Measurements from ENCODE around the gene CPNE6.

CPNE6 gene

DNA sequence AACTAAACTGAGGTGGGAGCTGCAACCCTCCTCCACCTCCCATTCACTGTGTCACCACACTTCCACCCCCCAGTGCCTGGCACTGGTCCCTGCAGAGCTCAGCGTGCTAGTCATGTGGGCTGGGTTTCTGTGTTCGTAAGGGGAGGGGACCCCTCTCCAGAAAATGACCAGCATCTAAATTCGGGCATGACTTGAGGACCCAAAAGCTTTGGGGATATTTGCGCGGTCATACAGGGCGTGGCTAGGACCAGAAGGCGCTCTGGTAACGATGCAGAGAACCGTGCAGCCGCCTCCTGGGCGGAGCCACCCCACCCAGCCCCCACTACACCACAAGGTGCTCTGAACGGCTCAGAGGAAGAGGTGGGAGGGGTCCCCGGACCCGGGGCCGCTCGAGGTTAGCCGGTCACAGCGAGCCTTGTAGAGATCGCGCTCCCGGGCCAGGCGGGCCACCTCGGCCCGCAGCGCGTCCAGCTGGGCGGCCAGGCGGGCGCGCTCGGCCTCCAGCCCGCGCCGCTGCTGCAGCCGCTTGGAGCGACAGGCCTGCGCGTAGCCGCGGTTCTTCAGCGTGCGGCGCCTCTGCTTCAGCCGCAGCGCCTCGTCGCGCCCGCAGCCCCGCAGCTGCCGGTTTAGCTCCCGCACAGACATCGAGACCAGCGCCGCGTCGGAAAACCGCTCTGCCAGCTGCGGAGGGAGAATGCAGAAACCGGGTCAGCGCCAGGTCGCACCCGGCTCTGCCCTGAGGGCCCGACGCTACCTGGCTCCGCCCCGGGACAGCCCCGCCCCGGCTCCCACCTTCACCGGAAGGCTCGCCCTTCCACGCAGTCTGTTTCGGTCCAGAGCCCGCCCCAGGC lies 9.8 kb downstream of the CPNE6 start:
- TF ChIP-seq ZNF274 (IDR thresholded peaks at IDR 0.05; ENCODE audit: low read depth, low read length) = no peak
- H3K4me3 ChIP-seq (ENCODE audit: low read length) = peak overlapping the region; percentile 68; the same call in 1 of the 2 replicates

DNA sequence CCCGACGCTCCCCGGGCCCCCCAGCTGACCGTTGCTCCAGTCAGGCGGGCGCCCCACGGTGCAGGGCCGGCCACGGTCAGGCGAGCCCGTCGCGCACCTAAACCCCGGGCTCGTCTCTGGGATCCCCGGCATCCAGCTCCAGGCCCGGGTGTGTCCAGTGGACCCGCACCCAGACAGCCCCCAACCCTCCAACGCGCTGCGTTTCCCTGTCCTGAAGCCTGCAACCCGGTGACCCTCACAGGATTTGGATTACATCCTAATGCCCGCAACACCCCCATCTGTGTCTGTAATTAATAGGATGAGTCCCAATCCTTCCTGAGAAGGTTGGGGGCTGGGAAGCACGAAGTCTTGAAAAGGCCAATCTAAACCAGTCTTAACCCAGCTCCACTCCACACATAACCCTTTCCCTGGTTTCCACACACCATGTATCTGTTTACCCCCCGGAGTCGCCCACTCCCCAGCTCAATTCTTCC lies 10.4 kb downstream of the CPNE6 start:
- H3K4me3 ChIP-seq (ENCODE audit: low read length) = no peak overlapping the region; the same call in 1 of the 2 replicates
- TF ChIP-seq ZNF274 (IDR thresholded peaks at IDR 0.05; ENCODE audit: low read depth, low read length) = no peak

DNA sequence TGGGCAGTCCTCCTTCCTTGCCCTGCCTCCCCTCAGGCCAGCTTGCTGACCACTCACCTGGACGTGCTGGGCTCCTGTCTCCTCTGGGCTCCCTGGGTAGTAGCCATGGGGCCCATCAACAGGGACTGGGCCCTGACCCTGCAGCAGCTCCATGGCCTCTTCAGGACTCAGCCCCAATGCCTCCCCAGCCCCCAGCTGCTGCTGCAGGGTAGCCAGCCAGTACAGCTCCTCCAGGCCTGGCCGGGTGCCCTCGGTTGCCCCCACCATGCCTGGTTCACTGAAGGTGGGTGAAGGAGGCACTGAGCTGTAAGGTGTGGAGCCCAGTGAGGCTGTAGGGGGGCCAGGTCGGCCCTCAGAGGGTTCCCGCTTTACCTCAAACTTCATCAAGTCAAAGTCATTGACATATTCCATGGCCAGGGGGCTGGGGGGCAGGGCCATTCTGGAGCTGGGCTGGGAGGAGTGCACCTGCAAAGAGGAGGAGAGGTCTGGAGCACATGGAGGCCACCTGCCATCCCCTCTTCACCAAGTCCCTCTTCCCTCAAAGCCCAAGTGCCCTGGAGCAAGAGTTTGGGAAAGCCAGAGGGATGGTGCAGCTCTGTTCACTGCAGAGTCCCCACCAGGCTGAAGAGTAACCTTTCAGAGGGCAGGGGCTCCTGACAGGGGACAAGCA lies 11.2 kb downstream of the CPNE6 start:
- no peak for TF ChIP-seq ZNF274 (IDR thresholded peaks at IDR 0.05; ENCODE audit: low read depth, low read length)
- H3K4me3 ChIP-seq (ENCODE audit: low read length) = no peak overlapping the region

DNA sequence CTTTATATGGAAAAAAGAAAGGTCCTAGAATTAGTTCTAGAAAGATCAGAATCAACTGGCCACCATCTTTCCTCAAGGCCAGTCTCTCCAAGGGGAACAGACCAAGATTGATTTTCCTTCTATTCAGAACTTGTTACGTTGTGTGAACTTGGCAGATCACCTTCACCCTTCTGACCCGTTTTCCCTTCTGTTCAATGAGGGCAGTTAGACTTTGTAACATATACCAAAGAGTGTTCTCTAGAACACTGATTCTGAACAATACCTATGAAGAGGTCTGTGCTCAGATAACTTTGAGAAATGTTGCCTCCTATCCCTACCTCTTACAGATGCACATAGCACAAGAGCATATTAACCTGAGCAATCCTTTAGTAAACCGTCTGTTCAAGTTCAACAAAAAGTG lies 12.1 kb downstream of the CPNE6 start:
- no peak for TF ChIP-seq ZNF274 (IDR thresholded peaks at IDR 0.05; ENCODE audit: low read depth, low read length)
- H3K4me3 ChIP-seq (ENCODE audit: low read length) = no peak overlapping the region

DNA sequence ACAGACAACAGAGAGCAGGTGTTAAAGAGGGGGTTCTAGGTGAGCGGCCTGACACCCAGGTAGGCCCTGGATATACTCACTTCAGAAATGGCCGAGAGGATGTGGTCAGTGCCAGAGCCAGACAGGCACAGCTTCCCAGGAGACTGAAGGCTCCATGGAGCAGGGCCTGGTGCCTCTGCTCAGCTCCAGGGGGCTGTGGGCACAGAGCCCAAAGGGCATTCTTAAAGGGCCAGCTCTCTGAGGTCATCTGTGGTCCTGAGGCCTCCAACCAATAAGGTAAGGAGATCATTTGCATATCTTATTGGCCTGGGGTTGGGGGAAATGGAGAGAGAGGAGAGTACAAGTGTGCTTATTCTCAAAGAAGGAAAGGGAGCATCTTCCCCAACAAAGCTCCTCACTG lies 13.1 kb downstream of the CPNE6 start:
- no peak overlapping the region for H3K4me3 ChIP-seq (ENCODE audit: low read length)
- no peak for TF ChIP-seq ZNF274 (IDR thresholded peaks at IDR 0.05; ENCODE audit: low read depth, low read length)

DNA sequence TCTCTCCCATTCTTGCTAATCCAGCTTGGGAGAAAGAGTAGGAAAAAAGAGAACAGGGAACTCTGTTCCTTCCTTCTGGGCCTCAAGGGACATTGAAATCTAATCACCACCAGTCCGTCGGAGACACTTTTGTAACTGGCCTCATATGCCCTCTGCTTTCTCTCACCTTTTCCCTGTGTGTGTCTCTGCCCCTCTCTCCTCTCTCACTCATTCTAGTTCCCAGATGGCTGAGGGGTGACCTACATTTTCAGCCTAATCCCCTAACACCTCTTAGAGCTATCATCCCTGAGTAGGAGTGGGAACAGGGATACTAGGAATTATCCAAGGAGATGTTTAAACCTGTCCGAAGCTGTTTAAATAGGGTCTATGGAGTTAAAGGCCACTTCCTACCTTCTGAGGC lies 13.9 kb downstream of the CPNE6 start:
- no peak overlapping the region for H3K4me3 ChIP-seq (ENCODE audit: low read length)
- TF ChIP-seq ZNF274 (IDR thresholded peaks at IDR 0.05; ENCODE audit: low read depth, low read length) = no peak

- TF ChIP-seq ZNF274 (IDR thresholded peaks at IDR 0.05; ENCODE audit: low read depth, low read length) = no peak
Observed at GRCh38 chr14:24086193-24086955, 15.0 kb downstream of the CPNE6 start.

DNA sequence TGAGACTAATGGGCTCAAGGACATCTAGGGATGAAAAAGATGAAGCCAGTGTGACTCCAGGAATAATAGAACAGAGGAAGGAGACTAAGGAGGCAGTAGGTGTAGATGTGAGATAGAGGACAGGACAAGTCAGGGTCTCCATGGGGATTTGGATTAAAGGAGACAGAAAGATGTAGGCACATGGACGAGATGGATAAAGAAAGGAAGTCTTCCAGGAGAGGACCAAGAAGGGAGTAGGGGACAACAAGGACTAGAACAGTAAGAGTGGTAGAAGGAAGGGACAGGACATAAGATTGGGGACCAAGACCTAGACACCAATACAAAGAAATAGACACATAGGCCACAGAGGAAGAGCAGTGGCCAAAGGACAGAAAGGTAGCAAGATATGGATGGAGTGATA lies 15.6 kb downstream of the CPNE6 start:
- no peak for TF ChIP-seq ZNF274 (IDR thresholded peaks at IDR 0.05; ENCODE audit: low read depth, low read length)
- H3K4me3 ChIP-seq (ENCODE audit: low read length) = no peak overlapping the region

More at GRCh38 chr14:24086193-24086955, 15.0 kb downstream of the CPNE6 start:
- no peak overlapping the region for H3K4me3 ChIP-seq (ENCODE audit: low read length)

DNA sequence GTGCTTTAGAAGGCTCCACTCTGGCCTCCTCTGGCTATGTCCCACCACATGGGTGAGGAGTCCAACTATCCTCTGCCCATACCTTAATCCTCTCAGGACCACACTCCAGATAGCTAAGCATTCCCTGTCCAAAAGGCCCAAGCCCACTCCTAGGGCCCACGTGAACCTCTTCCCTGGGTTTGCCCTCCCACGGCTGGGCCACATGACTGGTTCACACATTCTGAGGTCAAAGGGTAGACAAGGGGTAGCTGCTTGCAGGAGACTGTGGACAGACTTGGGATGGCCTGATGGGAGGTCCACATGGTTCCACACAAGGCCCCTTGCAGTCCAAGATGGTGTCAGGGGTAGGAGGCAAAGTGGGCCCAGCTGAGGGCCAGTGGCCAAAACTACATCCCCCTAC lies 16.7 kb downstream of the CPNE6 start:
- no peak overlapping the region for H3K4me3 ChIP-seq (ENCODE audit: low read length)
- no peak for TF ChIP-seq ZNF274 (IDR thresholded peaks at IDR 0.05; ENCODE audit: low read depth, low read length)

GRCh38 chr14:24089890-24090289 lies 18.5 kb downstream of the CPNE6 start:
- H3K4me3 ChIP-seq (ENCODE audit: low read length) = no peak overlapping the region
- TF ChIP-seq ZNF274 (IDR thresholded peaks at IDR 0.05; ENCODE audit: low read depth, low read length) = no peak

DNA sequence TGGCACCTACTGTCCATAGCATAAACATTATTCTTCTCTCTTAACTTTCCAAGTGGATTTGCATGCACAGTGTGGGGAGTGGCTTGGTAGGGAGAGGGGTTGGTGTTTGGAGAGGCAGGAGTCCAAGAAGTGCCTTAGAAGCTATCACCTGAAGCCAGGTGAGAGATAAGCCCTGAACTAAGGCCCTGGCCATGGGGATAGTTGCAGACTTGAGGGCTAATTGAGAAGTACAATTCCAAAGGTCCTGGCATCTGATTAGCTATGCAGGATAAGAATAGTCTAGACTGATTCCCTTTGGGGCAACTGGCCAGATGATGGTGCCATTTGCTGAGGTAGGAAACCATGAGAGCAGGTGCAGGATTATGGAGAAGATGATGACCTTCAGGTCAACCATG lies 20.7 kb downstream of the CPNE6 start:
- H3K4me3 ChIP-seq (ENCODE audit: low read length) = no peak overlapping the region
- no peak for TF ChIP-seq ZNF274 (IDR thresholded peaks at IDR 0.05; ENCODE audit: low read depth, low read length)

GRCh38 chr14:24092505-24093206 lies 21.3 kb downstream of the CPNE6 start:
- no peak for TF ChIP-seq ZNF274 (IDR thresholded peaks at IDR 0.05; ENCODE audit: low read depth, low read length)

DNA sequence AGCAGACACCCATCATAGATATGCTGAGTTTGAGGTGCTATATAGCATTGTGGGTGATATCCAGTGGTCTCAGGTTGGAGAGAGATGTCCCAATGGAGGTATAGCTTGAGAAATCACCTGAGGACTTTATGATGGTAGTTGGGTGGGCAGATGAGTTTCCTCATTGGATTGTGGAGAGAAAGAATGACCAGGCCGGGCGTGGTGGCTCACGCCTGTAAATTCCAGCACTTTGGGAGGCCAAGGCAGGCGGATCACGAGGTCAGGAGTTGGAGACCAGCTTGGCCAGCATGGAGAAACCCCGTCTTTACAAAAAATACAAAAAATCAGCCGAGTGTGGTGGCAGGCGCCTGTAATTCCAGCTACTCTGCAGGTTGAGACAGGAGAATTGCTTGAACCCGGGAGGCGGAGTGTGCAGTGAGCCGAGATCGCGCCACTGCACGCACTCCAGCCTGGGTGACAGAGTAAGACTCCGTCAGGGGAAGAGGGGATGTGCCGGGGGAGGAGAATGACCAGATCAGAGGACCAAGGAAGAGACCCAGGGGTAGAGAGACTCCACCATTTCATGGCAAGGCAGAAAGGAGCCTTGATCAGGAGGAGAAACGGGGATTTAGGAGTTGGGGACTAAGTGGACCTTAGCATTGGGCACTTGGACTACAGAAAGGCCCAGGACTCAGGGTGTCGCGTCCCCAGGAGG lies 22.0 kb downstream of the CPNE6 start:
- no peak for TF ChIP-seq ZNF274 (IDR thresholded peaks at IDR 0.05; ENCODE audit: low read depth, low read length)
- no peak overlapping the region; the same call in 1 of the 2 replicates for H3K4me3 ChIP-seq (ENCODE audit: low read length)

More at GRCh38 chr14:24092505-24093206, 21.3 kb downstream of the CPNE6 start:
- no peak overlapping the region for H3K4me3 ChIP-seq (ENCODE audit: low read length)
